Stimulated activated CD8-positive, alpha-beta memory T cell treated with anti-CD3 and anti-CD28 coated beads, Interleukin-4, amount 100 ng/mL, for 24 hours (primary cell): ENCODE data around the gene MACROH2A2.
"Not testable (repeated sequence)": the region's sequence is repeated elsewhere in the genome, so short reads cannot be mapped to it uniquely, and the experiment has no call there.

Source experiments
- DNase-seq: peaks from one replicate; pipeline ENCODE4 v3.0.0-alpha.2; 2020; ENCODE audit warnings: low read depth

The MACROH2A2 gene

DNA sequence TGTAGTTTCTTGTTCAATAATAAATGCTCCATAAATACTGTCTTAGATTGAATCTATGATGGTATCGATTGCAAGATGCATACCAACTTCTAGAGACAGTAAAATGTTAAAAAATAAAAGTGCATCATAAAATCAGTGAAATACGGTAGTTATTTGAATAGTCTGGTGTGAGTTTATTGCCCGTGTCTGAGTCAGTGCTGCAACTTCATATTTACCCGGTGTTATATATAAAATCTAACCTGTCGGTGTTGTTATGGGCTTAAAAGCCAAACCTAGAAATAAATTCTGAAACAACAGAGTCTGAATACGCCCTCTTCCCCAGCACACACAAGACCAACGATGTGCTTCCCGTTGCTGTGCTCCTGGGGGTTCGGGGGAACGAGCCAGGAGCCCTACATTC, 16.3 kb downstream of the MACROH2A2 start:
- no peak for DNase-seq

DNA sequence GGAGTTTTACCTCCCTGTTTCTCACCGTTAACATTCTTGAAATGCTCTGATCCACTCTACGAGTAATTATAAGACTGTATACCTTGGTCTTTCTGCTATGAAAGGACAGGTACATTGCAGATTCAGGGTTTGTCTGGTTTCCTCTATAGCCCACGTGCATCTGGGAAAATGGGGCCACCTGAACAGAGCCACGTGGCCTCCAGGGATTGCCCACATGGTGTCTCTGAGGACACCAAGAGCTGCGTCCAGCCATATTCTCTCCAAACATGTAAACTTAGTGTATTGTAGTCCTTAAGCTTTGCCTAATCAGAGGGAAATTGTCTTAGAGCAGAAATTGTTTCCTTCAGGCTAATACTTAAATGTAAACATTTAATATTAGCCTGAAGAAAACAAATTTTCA, 16.7 kb downstream of the MACROH2A2 start:
- no peak for DNase-seq

DNA sequence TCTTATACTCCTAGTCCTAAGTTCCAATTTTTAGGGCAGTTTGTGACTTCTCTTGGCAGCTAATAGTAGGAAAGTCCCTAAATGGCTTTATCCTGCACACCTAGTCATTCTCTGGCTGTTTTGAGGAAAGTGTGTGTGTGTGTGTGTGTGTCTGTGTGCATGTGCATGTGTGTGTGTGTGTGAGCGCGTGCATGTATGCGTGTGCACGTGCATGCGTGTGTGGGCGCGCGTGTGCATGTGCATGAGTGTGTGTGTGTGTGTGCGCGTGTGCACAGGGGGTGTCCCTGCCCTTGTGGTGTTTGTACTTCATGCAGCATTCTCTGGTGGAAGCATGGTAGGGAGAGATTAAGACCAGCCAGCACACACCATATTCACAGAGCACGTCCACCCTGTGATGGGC, 18.2 kb downstream of the MACROH2A2 start:
- DNase-seq: no peak

DNA sequence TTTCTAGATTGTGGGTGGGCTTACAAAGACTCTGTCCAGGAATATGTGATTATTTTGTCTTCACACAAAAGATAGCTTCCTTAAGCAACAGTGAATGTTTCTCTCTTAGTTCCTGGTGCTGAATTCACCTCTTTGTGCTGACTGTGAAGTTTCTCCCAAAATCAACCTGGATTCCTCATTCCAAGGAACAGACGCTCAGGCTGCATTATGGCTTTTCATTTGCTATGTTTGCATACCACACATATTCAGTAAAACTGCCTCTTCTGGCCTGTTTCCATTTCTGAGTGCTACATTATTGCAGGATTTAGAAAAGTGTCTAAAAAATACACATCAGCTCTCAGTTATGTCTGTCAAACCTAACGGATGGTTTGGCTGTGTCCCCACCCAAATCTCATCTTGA, 21.5 kb downstream of the MACROH2A2 start:
- DNase-seq: no peak

DNA sequence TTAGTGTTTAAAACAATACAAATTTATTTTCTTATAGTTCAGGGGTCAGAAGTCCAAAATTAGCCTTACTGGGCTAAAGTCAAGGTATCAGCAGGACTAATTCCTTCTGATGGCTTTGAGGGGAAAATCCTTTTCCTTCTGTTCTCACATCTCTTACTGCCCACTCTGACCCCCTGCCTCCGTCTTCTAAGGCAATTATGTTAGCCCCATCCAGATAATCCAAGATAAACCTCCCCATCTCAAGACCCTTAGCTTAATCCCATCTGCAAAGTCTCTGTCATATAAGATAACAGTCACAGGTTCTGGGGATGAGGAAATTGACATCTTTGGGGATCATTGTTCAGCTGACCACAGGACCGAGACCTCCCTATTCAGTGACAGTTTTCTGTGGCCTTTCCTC, 22.3 kb downstream of the MACROH2A2 start:
- no peak for DNase-seq

DNA sequence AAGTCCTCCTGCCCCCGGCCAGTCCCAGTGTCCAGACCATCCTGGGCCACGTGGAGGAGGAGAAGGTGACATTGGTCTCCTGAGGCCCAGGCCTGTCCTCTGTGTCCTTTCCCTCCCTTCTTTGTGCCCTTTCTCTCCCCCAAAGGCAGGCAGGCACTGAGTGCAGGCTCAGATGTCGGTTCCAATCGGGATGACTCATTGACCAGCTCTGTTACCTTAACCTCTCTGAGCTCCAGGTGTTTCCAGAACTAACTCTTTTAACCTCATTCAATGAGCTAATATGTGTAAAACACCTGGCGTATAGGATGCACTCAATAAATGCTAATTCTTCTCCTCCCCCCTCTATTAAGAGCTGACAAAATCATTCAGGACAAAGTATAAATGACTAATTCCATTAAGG, 25.7 kb downstream of the MACROH2A2 start:
- no peak for DNase-seq

DNA sequence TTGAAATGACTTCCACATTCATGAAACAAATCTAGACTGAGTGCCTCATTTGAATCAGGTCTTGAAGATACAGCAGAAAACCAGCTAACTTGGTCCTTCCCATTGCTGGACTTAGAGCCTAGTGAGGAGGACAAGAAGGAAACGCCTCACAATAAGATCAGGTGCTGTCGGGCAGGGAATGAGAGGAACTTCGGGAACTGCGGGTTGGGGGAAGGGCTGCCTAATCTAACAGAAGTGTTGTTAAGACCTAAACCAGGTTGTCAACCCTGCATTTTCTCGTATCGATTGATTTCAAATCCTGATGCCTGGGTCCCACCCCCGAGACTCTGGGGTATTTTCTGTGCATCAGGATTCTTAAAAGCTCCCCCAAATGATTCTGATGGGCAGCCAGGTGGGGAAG, 26.3 kb downstream of the MACROH2A2 start:
- no peak for DNase-seq

DNA sequence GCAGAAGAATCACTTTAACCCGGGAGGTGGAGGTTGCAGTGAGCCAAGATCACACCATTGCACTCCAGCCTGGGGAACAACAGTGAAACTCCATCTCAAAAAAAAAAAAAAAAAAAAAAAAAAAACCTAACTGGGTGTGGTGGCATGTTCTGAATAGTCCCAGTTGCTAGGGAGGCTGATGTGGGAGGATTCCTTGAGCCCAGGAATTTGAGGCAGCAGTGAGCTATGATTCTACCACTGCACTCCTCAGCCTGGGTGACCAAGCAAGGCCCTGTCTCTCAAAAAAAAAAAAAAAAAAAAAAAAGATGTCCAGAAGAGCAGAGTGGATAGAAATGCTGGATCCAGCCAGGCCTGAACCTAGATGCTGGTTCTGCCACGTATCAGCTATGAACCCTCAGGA, 28.1 kb downstream of the MACROH2A2 start:
- not testable (repeated sequence) for DNase-seq

DNA sequence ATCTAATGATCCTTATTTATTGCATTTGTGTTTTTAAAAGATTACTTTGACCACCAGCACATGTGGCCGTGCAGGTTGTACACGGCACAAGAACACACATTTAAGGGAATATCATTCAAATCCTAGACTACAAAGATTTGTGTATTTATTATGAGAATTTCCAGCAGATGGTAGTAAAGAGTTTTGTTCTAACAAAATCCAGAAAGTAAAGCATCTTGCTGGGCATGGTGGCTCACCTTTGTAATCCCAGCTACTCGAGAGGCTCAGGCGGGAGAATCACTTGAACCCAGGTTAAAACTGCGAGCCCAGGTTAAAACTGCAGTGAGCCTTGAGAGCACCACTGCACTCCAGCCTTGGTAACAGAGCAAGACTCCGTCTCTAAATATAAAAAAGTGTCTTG, 31.5 kb downstream of the MACROH2A2 start:
- DNase-seq: no peak

DNA sequence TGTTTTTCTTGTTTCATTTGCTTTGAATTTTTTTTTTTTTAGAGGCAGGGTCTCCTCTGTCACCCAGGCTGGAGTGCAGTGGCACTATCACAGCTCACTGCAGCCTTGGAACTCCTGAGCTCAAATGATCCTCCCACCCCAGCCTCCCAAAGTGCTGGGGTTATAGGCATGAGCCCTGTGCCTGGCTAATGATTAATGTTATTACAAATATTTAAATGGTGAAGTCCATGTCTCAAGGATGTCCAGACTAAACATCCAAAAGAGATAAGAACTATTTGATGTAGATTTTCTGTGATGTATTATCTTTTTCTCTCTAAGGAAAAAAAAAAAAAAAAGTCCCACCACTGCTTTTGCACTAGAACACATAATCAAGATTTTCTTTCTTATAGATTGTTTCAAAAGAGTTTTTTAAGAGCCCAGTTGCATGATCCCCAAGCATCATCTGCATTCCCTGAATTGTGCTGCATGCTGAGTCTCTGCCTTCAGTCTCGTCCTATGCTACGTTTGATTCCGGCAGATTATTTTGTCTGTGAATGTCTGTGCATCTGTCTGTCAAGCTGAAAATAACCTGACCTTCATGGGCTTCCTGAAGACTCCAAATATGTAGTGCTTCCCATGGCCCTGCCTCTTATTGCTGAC, 33.4 kb downstream of the MACROH2A2 start:
- DNase-seq: no peak

DNA sequence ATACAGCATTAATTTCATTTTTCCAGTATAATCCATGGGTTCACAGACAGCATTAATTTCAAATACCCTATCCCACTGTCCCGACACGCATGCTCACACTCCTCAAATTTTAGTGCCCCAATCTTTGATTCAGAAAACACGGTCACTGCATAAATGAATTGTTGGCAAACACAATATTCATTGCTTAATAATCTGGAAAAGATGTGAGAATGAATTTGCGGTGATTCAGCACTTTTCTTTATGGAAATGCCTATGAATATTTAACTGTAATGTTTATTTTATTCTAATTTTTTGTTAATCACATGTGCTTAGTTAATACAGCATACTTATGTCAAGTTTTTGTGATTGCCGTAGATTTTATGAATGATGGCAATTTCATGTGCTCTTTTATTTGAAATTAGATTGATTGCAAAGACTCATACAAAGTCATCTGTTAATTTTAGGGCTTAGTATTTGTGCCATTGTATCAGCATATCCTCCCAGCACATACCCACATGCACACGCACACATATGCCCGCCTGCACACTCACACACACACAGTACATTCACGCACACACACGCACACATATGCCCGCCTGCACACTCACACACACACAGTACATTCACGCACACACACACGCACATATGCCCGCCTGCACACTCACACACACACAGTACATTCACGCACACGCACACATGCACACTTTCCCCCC, 35.1 kb downstream of the MACROH2A2 start:
- DNase-seq: no peak

DNA sequence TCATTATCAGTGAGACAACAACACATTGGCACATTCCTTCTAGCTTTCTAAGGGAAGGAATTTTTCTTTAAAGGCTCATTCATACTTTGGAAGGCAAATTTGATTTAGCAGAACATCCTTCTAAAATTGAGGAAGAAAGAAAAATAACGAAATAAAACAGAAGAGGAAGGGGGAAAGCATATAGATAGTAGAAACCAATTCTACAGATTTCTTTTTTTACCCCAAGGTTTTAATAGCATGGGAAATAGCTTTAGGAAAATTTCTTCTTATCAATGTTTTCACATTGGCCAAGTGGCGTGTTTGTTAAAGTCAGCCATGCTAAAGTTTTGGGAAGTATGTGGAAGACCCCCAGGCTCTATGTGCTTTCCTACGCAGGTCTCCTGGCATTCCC, 35.7 kb downstream of the MACROH2A2 start:
- no peak for DNase-seq

DNA sequence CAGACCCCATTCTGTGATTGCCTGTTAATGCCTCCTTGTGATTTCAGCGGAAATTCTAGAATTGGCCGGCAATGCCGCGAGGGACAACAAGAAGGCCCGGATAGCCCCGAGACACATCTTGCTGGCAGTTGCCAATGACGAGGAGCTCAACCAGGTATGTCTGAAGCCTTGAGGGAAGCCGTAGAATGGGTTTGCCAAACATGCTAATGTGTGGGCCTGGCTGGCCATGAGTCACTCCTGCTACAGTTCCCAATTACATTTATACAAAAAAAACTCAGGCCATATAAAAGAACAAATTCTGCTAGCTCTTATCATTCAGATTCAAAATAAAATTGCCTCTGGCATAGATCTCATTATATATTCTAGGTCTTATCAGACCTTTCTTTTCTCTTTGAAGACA, 37.4 kb downstream of the MACROH2A2 start:
- no peak for DNase-seq

DNA sequence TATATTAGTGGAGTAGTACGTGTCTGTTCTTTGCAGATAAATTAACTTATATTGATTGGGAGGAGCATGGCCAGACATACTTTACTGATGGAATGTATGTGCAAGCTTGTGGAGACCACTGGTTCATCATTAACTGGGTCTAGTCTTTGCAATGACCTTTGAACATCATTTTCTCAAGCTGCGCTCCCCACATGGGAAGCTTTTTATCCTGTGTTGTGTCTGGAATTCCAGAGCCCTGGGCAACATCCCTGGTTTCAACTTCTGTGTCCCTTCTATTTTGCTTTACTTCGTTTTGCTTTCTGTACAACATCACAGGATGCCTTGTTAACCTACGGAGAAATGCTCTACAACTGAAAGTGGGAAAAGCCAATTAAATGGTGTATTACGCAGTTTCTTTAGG, 38.3 kb downstream of the MACROH2A2 start:
- DNase-seq: no peak

DNA sequence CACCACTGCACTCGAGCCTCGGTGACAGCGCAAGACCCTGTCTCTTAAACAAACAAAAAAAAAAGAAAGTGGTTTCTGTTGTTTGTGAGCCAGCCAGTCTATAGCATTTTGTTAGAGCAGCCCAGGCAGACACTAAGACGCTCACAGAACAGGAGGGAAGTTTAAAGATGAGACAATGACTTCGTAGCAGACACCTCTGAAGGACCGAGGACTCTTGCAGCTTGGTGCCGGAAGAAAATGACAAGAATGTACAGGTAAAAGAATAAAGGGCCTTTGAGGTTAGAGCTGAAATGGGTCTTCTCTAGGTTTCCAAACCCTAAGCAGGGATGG, 39.7 kb downstream of the MACROH2A2 start:
- no peak for DNase-seq

DNA sequence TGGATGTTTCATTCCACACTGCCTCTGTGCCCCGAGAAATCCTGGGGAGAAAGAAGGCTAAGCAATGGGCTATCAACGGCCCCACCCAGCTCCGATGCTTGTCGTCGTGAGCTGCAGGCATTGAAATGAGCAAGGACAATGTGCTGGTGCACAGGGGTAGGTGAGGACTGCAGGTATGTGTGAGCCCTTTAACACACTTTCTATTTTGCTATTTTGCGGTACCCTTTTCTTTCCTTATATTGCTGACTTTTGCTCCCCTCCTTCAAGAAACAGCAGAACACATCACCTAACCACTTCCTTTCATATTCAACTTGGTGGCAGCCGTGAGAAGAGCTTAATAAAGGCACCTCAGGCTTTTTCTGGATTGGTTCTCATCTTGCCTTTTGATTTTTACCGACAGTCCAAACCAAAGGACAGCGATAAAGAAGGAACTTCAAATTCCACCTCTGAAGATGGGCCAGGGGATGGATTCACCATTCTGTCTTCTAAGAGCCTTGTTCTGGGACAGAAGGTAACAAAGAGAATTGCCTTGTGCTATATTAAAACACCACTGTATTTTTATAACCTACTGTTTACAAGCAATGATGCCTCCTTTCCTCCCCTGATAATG, 40.8 kb downstream of the MACROH2A2 start:
- DNase-seq: no peak

DNA sequence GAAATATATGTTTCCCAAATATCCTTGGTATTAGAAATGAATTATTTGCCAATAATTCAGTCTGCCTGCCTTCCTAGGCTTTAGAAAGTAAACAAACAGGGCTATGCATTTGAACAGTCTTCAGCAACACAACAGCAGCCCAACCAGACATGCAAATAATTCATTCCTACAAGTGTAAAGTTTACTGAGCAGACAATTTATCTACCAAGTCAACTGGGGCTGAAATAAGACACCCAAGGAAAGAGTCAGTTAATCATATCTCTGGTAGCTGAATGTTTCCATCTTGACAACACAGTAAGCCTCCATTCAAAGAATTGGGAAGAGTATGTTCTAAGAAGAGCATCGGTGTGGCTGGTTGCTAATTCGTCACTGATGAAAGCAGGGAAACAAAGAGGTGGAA, 41.6 kb downstream of the MACROH2A2 start:
- DNase-seq: no peak

DNA sequence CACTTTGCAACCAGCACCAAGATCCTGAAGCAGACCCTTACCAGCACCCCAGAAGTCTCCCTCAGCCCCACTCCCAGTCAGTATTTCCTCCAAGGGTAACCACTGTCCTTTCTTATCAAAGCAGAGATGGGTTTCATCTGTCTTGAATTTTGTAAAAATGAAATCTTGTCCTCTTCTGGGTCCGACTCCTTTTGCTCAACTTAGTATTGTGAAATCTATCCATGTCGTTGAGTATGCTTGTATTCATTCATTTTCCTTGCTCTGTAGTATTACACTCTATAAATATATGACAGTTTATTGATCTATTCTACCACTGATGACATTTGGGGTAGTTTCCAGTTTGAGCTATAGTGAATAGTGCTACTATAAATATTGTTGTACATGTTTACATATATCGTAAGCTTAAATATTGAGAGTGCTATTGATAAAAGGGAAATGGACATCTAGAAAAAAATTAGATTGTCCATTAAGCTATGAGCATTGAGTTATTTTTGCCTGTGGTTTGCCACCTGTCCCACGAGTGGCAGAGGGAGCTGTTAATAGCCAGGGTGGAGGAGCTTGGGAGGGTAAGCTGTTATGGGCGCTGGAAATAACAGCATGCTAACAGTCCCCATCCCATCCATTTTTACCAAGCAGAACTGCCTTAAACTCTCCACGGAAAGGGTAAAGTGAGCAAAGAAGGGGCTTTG, 43.5 kb downstream of the MACROH2A2 start:
- no peak for DNase-seq

DNA sequence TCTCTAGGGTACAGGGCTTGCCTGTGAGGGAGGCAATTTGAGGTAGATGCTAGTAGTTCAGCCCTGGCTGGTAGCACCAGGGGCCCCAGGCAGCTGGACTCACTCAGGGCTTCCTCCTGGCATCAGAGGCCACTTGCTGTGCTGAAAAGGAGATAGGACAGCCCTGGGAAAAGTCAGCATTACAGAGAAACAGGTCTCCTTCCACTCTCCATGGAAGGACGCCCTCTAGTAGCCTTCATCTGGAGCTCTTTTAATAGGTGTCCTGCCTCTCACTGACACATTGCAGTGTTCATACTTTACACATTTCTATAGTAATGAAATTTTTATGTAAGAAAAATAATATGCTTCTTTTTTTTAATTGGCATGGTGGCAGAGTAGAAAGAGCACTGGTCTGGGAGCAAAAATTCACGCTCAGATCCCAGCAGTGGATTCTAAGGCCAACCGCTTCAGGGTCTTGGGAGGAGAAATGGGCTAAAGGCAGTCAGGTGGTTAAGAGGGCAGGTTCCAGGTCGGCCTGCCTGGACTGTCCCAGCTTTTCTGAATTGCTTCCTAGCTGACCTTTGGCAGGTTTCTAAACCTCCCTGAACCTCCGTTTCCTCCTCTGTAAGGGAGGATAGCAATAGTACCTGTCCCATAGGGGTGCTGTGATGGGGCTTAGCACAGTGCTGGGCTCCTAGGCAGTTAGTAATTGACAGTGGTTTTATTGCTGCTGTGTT, 44.2 kb downstream of the MACROH2A2 start:
- no peak for DNase-seq

DNA sequence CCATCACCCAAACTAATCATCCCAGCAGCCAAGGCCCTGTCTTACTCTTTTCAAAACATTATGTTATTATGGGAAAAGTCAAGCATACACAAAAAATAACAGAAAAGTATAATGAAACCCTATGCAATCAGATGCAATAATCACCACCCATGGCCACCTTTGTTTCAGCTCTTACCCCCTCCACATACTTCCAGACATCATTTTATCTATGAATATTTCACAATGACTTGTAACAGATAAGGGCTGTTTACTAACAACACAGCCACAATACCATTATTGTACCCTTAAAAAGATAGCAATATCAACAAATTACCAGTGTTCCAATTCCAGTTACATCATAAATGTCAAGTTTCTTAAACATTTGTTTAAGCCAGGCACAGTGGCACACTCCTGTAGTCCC, 44.8 kb downstream of the MACROH2A2 start:
- DNase-seq: no peak

DNA sequence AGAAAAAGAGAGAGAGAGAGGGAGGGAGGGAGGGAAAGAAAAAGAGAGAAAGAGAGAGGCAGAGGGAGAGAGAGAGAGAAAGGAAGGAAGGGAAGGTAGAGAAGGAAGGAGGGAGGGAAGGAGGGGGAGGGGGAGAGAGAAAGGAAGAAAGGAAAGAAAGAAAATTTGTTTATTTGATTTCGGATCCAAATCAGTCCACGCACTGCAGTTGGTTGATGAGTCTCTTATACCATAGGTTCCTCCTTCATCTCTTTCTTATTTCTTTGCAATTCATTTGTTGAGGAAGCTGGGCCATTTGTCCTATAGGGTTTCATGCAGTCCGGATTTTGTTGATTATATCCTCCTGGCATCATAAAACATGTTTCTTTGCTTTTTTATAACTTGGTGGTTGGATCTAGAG, 45.6 kb downstream of the MACROH2A2 start:
- no peak for DNase-seq

DNA sequence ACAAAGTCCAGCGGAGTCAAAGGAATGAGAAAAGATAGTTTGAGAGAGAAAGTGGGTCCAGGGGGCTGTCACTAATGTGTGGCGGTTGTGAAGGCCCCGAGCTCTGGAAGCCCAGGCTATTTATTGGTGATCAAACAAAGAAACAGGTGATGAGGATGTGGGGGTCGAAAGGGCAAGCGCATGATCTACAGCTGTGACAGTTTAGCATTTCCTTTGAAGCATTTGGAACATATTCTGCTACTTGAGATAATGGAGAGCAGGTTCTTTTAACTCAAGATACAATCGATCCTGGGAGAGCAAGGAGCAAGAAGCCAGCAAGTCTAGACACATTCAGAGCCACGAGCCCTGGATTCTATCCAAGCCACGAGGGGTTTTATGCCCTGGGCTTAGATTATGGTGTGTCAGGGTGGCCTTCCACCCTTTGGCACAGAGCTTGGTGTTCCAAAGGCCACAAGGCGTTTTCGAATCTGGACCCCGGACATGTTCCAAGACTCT, 48.5 kb downstream of the MACROH2A2 start:
- DNase-seq: not testable (repeated sequence)
